Ishikawa (cell line): ENCODE data around the gene PLEK2.

Experiments used
- CEBPB ChIP-seq: IDR thresholded peaks from 2 replicates; pipeline ENCODE4 v1.6.1; 2012
- CREB1 ChIP-seq: IDR thresholded peaks from 2 replicates; pipeline ENCODE4 v1.6.1; 2012; ENCODE audit warnings: low read depth
- EP300 ChIP-seq: IDR thresholded peaks from 2 replicates; pipeline ENCODE4 v1.6.1; 2012; ENCODE audit warnings: borderline replicate concordance
- FOXM1 ChIP-seq: IDR thresholded peaks from 2 replicates; pipeline ENCODE4 v1.6.1; 2012; ENCODE audit warnings: low read depth, borderline replicate concordance
- MAX ChIP-seq: IDR thresholded peaks from 2 replicates; pipeline ENCODE4 v1.6.1; 2012
- NFIC ChIP-seq: IDR thresholded peaks from 2 replicates; pipeline ENCODE4 v1.6.1; 2012
- RAD21 ChIP-seq: IDR thresholded peaks from 2 replicates; pipeline ENCODE4 v1.6.1; 2012; ENCODE audit warnings: low read depth
- REST ChIP-seq: IDR thresholded peaks from 2 replicates; pipeline ENCODE4 v1.6.1; 2012; ENCODE audit warnings: low read depth, mild to moderate bottlenecking
- TAF1 ChIP-seq: IDR thresholded peaks from 2 replicates; pipeline ENCODE4 v1.6.1; 2012; ENCODE audit warnings: low read depth, mild to moderate bottlenecking
- TCF12 ChIP-seq: IDR thresholded peaks from 2 replicates; pipeline ENCODE4 v1.6.1; 2012; ENCODE audit warnings: low read depth
- YY1 ChIP-seq: IDR thresholded peaks from 2 replicates; pipeline ENCODE4 v1.6.1; 2012; ENCODE audit warnings: low read depth
- ZBTB7A ChIP-seq: IDR thresholded peaks from 2 replicates; pipeline ENCODE4 v1.6.1; 2012; ENCODE audit warnings: low read depth

DNA sequence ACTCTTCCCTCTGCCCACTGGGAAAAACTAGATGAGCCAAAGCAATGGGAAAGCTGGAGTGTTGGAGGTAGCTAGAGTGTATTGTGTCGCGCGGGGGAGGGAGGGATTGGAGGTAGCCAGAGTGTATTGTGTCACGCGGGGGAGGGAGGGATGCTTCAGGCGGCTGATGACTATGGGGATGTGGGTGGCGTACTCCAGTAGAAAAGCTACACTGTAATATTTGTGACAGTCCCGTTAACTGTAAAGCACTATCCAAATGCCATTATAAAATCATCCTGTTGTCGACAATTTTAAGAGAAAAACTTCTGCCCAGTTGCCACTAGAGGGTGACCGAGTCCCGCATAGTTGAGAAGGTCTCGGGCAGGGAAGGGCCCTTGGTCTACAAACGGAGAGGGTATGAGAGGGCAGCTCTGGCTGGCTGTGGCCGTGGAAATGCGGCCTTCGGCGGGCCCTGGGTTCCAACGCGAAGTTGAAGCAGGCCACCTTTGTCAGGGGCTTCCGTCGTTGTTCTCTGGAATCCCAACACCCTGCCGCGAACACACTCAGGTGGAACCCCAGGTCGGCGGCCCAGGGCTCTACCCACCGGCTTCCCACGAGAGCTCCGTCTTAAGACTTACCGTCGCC lies 15.1 kb upstream of the PLEK2 start:
- no peak for TF ChIP-seq CEBPB
- no peak for TF ChIP-seq EP300
- TF ChIP-seq MAX: no peak
- no peak for TF ChIP-seq TCF12
- no peak for TF ChIP-seq REST
- no peak for TF ChIP-seq YY1
- TF ChIP-seq NFIC: no peak
- TF ChIP-seq CREB1: no peak
- TF ChIP-seq FOXM1: no peak
- TF ChIP-seq ZBTB7A: no peak
- peak; percentile 97 for TF ChIP-seq RAD21
- TF ChIP-seq TAF1: no peak
